Natural killer cell (primary cell): ENCODE results near the gene TCF7L2. TPM values are rescaled to one million over a fixed set of nuclear protein-coding genes. Genes with fewer than 3 reads are reported as not detected.

Experiments
- ATAC-seq, 3 donors: fragments of 150-1000 bp in 2 of 3; fragments of 200-7000 bp in 1 of 3; cut with Tn5 transposase; 1 replicate in 1 of 3; 2 replicates in 2 of 3; pipeline ENCODE4 v1.10.0; 2021; ENCODE audit warnings: mild to moderate bottlenecking in 2 of 3, moderate library complexity in 2 of 3
- DNase-seq, 2 donors: peaks; one replicate each; pipeline versions ENCODE4 v3.0.0 to v3.0.0-alpha.2; 2013 to 2021; ENCODE audit warnings: mixed read lengths in 1 of 2
- H3K27ac ChIP-seq: one replicate; pipeline ENCODE4 v1.5.1; 2013; ENCODE audit warnings: mild to moderate bottlenecking, low read length
- H3K27me3 ChIP-seq: one replicate; pipeline ENCODE4 v1.6.1; 2013; ENCODE audit warnings: low read length; ENCODE audit not compliant: control insufficient read depth, insufficient read depth
- H3K36me3 ChIP-seq: one replicate; pipeline ENCODE4 v1.6.1; 2013; ENCODE audit warnings: low read length; ENCODE audit not compliant: control insufficient read depth, insufficient read depth
- H3K4me1 ChIP-seq: one replicate; pipeline ENCODE4 v1.6.1; 2013; ENCODE audit warnings: low read length; ENCODE audit not compliant: control insufficient read depth, insufficient read depth
- H3K4me3 ChIP-seq: one replicate; pipeline ENCODE4 v1.5.1; 2013; ENCODE audit warnings: low read length
- H3K9me3 ChIP-seq: one replicate; pipeline ENCODE4 v1.6.1; 2013; ENCODE audit warnings: low read length; ENCODE audit not compliant: control insufficient read depth, insufficient read depth
- H3K27ac Mint-ChIP-seq, 2 donors: one replicate each; pipeline ENCODE4 v1.8.0; 2022; ENCODE audit warnings: mild to moderate bottlenecking in 2 of 2, mixed read lengths in 2 of 2, moderate library complexity in 1 of 2
- H3K27me3 Mint-ChIP-seq, 2 donors: one replicate each; pipeline ENCODE4 v1.8.0; 2022; ENCODE audit warnings: low read depth in 2 of 2, mixed read lengths in 2 of 2
- H3K36me3 Mint-ChIP-seq: one replicate; pipeline ENCODE4 v1.8.0; 2022; ENCODE audit warnings: mixed read lengths
- H3K4me1 Mint-ChIP-seq, 2 donors: one replicate each; pipeline ENCODE4 v1.8.0; 2022; ENCODE audit warnings: mixed read lengths in 2 of 2
- H3K4me3 Mint-ChIP-seq: one replicate; pipeline ENCODE4 v1.8.0; 2022; ENCODE audit warnings: mild to moderate bottlenecking, moderate library complexity, mixed read lengths
- H3K9me3 Mint-ChIP-seq, 2 donors: one replicate each; pipeline ENCODE4 v1.8.0; 2022; ENCODE audit warnings: mixed read lengths in 2 of 2
- WGBS: methylation state at CpG from one replicate; pipeline ENCODE4 v1.1.7; 2013; ENCODE audit warnings: missing lambda C conversion rate; ENCODE audit not compliant: insufficient coverage; 5-methylcytosine and 5-hydroxymethylcytosine counted together
- intact Hi-C: fragments of 100-400 bp; cut with micrococcal nuclease; formaldehyde crosslinking; loops from one replicate; pipeline ENCODE4 v1.14.2; 2022
- total RNA-seq, 4 donors: library from RNA; stranded (reverse); fragments of 120-200 nt in 1 of 4; gene quantifications; one replicate each; pipeline versions ENCODE4 v1.2.3 to v1.2.4, GENCODE V29; 2013 to 2022
- TF ChIP-seq, protein P1 (sequence below): fragments of 200-600 bp; IDR thresholded peaks from one replicate; pipeline ENCODE4 v1.8.0; 2022; ENCODE audit warnings: antibody characterized with exemption

Gene TCF7L2
- total RNA-seq, 3 donors from 2014 or later (not counting 1 experiment from before 2014, with no cell fraction given) = 10.4 to 32.7 (median 15.3) TPM

DNA sequence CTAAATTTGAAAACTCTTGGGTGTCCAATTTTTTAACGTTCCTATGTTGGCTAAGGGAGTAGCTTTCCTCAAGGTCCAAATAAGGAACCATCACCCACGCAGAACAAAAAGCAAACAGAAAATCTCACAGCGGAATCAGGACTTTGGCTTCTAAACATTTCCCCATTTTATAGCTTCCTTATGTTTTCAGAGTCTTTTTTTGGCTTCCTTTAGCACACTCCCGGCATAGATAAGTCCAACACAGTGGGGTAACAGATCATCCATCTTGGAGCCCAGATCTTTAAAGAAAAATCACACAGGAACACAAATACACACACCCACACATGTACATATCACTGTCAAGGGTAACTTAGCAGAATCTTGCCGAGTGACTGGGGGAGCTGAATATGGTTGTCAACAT is 4.2 kb upstream of the TCF7L2 start:
- H3K36me3 Mint-ChIP-seq = no peaks in the 10 kb centered on the region
- Histone ChIP-seq H3K4me3 (no peak overlapping the region), H3K27me3 (no peaks in the 10 kb centered on the region), H3K27ac (no peak overlapping the region), H3K36me3 (no peaks in the 10 kb centered on the region), H3K4me1 (peaks cover 6% of the 10 kb centered on the region), H3K9me3 (no peaks in the 10 kb centered on the region)
- H3K4me3 Mint-ChIP-seq = no peak overlapping the region
- no peaks in the 10 kb centered on the region for H3K9me3 Mint-ChIP-seq
- no peak for ATAC-seq
- peaks cover 18 to 26% of the 10 kb centered on the region in 2 donors for H3K4me1 Mint-ChIP-seq
- 76% methylated on average over 5 of the region's 5 CpGs for WGBS
- intact Hi-C loops = no loop called here
- no peak for DNase-seq
- no peaks in the 10 kb centered on the region for H3K27me3 Mint-ChIP-seq
- TF ChIP-seq, protein P1, sequence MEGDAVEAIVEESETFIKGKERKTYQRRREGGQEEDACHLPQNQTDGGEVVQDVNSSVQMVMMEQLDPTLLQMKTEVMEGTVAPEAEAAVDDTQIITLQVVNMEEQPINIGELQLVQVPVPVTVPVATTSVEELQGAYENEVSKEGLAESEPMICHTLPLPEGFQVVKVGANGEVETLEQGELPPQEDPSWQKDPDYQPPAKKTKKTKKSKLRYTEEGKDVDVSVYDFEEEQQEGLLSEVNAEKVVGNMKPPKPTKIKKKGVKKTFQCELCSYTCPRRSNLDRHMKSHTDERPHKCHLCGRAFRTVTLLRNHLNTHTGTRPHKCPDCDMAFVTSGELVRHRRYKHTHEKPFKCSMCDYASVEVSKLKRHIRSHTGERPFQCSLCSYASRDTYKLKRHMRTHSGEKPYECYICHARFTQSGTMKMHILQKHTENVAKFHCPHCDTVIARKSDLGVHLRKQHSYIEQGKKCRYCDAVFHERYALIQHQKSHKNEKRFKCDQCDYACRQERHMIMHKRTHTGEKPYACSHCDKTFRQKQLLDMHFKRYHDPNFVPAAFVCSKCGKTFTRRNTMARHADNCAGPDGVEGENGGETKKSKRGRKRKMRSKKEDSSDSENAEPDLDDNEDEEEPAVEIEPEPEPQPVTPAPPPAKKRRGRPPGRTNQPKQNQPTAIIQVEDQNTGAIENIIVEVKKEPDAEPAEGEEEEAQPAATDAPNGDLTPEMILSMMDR = no peak
- no peak overlapping the region for H3K27ac Mint-ChIP-seq

DNA sequence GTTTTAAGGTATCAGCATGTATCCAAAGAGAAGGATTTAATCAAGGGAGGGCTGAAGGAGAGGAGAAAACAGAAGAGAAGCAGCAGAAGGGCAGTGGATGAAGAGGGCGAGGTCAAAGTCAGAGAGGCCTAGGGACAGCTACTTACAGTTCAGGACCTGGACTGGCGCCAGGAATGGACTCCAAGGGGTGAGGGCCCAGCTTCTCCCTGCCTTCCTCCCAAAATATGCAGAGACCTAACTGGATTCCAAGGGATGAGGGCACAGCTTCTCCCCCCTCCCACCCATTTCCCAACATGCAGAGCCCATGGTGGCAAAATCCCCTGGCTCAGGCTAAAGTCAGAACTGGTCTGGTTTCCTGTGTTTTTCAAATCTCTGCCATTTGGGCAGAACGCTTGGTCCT is 3.4 kb upstream of the TCF7L2 start:
- intact Hi-C loops = no loop called here
- Histone ChIP-seq H3K27me3 (no peaks in the 10 kb centered on the region), H3K9me3 (no peaks in the 10 kb centered on the region), H3K4me1 (peaks cover 8% of the 10 kb centered on the region), H3K27ac (no peak overlapping the region), H3K36me3 (no peaks in the 10 kb centered on the region), H3K4me3 (no peak overlapping the region)
- DNase-seq = no peak
- WGBS = 97% methylated on average over 3 of the region's 3 CpGs
- Mint-ChIP-seq H3K27ac (no peak overlapping the region), H3K9me3 (no peaks in the 10 kb centered on the region), H3K27me3 (no peaks in the 10 kb centered on the region), H3K4me1 (peaks cover 19 to 27% of the 10 kb centered on the region in 2 donors), H3K36me3 (no peaks in the 10 kb centered on the region), H3K4me3 (no peak overlapping the region)
- no peak for ATAC-seq
- TF ChIP-seq, protein P1 = no peak

DNA sequence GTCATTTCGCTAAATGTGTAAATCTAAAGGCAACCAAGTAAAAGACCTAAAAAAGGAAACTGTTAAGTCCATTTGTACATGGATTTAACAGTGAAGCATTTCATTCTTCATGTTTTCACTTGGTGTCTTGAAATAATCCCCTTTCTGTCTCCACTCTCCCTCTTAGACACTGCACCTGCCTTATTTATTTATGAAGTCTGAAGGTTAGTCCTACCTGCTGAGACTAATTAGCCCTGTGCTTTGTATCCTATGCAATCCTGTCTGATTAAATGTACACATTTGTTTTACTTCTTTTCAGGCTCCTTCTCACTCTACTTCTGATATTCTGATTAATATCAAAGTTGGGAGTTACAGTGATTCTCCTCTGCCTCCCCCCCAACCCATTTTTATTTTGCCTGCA is 1.9 kb upstream of the TCF7L2 start:
- H3K4me3 ChIP-seq = no peak overlapping the region
- intact Hi-C loops = no loop called here
- Mint-ChIP-seq H3K36me3 (no peaks in the 10 kb centered on the region), H3K9me3 (no peaks in the 10 kb centered on the region), H3K4me1 (peaks cover 30 to 37% of the 10 kb centered on the region in 2 donors), H3K27me3 (peaks cover 3 to 7% of the 10 kb centered on the region in 2 donors), H3K4me3 (no peak overlapping the region), H3K27ac (peak overlapping the region; percentile 6 to 14)
- peaks cover 5% of the 10 kb centered on the region for H3K27me3 ChIP-seq
- TF ChIP-seq, protein P1 = no peak
- WGBS = 63% methylated on average over 1 of the region's 1 CpG
- ATAC-seq (no peak), DNase-seq (no peak)
- no peaks in the 10 kb centered on the region for H3K36me3 ChIP-seq
- no peaks in the 10 kb centered on the region for H3K9me3 ChIP-seq
- peaks cover 22% of the 10 kb centered on the region for H3K4me1 ChIP-seq
- no peak overlapping the region for H3K27ac ChIP-seq

DNA sequence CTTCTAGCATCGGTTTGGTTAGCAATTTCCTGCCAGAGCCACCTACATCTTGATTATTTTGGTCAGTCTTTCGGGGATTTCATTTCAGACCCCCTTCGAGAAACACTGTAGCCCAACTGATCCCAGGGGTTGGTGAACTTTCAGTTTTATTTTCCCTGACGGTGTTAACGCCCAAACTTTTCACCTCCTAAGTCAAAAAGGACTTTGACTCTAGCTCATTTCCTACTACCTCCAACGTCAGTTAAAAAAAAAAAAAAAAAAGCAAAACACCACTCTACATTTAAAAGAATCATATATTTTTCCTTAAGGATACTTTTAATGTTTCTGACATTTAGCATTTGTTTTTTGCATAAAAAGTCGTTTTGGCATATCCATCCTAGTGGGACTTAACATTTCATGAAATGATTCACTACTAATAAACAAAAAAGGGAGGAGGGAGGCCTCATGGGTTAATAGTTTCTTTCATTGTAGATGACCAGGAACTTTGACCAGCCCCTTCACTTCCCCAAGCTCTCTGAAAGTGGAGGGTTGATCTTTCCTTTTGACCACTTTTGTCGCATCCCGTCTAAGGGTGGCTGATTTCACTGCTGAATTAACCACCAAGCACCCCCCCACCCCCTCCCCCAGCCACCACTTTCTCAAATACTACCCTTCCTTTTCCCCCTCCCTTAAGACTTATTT is 764 bp upstream of the TCF7L2 start:
- no peaks in the 10 kb centered on the region for H3K9me3 ChIP-seq
- H3K4me3 Mint-ChIP-seq = peak overlapping the region; percentile 99
- H3K4me3 ChIP-seq = peak overlapping the region; percentile 53
- peak in 1 of 2 donors; percentile 43 for DNase-seq
- ATAC-seq = no peak
- H3K27me3 Mint-ChIP-seq = peaks cover 3 to 18% of the 10 kb centered on the region in 2 donors
- TF ChIP-seq, protein P1 = no peak
- peak overlapping the region; percentile 14 to 75 for H3K27ac Mint-ChIP-seq
- intact Hi-C loops = no loop called here
- no peaks in the 10 kb centered on the region for H3K9me3 Mint-ChIP-seq
- peaks cover 22% of the 10 kb centered on the region for H3K4me1 ChIP-seq
- peaks cover 30 to 37% of the 10 kb centered on the region in 2 donors for H3K4me1 Mint-ChIP-seq
- 2% methylated on average over 7 of the region's 9 CpGs for WGBS
- peaks cover 8% of the 10 kb centered on the region for H3K27me3 ChIP-seq
- H3K36me3 Mint-ChIP-seq = no peaks in the 10 kb centered on the region
- H3K27ac ChIP-seq = no peak overlapping the region
- no peaks in the 10 kb centered on the region for H3K36me3 ChIP-seq
